ENCODE results near the gene SLC29A1. TPM values are rescaled to one million over a fixed set of nuclear protein-coding genes. Genes with fewer than 3 reads are reported as not detected.

Gene SLC29A1
- total and polyA plus RNA-seq, 2 of the 8 experiments (the other 6 are each of a cell fraction or from before 2014, with no cell fraction given), result 187 to 558 TPM

DNA sequence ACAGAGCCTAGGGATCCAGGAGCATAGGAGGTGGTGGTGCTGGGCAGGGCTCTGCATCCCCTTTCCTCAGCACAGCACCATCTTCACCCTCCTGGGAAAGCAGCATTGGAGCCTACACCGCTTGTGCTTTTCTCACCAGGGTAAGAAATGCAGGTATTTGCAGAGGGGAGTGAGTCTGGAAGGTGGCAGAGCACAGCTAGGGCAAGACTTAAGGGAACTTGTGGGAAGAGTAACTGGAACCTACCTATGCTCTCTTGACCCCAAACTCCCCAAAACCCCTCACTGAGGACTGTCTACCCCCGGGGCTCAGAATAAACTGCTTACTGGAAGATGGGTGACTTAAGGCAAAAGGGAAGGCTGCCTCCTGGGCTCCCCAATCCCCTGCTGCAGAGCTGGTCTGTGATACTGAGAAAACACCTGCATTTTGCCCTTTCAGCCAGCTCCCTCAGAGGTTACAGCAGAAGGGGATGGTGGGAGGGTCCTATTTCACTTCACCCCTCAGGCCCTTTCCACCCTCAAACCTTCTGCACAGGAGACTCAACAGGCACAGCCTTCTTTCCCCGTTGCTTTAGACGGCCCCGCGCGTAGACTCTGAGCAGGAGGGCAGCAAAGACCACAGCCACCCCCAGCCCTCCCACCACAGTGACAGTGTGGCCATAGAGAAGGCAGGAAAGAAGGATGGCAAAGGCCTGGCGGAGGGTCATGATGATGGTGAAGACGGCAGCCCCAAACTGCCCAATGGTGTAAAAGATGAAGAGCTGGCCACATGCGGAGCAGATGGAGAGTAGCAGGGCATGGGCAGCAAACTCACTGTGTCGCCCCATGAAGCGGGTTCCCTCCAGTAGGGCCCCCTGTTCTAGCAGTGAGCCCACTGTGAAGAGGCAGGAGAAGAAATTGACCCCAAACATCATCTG is 31.1 kb downstream of the SLC29A1 start (continued):
- TF ChIP-seq BRCA1 (IDR thresholded peaks at IDR 0.05; ENCODE audit: low read depth, low read length), result no peak
- TF ChIP-seq ATF3 (IDR thresholded peaks at IDR 0.05; ENCODE audit: insufficient read depth, low read depth, low read length), result no peak
- no peak for TF ChIP-seq CEBPB (IDR thresholded peaks at IDR 0.05; ENCODE audit: low read depth, low read length)
- no peak for TF ChIP-seq ZNF274 (IDR thresholded peaks at IDR 0.05; ENCODE audit: borderline replicate concordance, extremely low read depth, low read length)
- 0 out of 2 replicates have a peak, but pooled peaks have one; percentile 4 for TF ChIP-seq TAF1 (IDR thresholded peaks at IDR 0.05; ENCODE audit: low read depth, low read length)
- TF ChIP-seq RAD21 (IDR thresholded peaks at IDR 0.05 in 1 of 2, conservative IDR thresholded peaks at IDR 0.05 in 1 of 2; ENCODE audit: low read depth in 2 of 2, low read length in 2 of 2), result no peak
- no peak for TF ChIP-seq KDM5A (IDR thresholded peaks at IDR 0.05; ENCODE audit: low read length)
- TF ChIP-seq ASH2L (IDR thresholded peaks at IDR 0.05; ENCODE audit: low read length), result no peak
- TF ChIP-seq RNF2 (IDR thresholded peaks at IDR 0.05; ENCODE audit: borderline replicate concordance, low read depth, low read length, missing control alignments, poor library complexity, severe bottlenecking), result no peak
- no peak for TF ChIP-seq BACH1 (IDR thresholded peaks at IDR 0.05; ENCODE audit: low read length)
- no peak for TF ChIP-seq TCF12 (IDR thresholded peaks at IDR 0.05; ENCODE audit: low read depth, low read length)
- no peak for TF ChIP-seq SP2 (IDR thresholded peaks at IDR 0.05; ENCODE audit: low read length)
- TF ChIP-seq YY1 (IDR thresholded peaks at IDR 0.05; ENCODE audit: low read depth, low read length), result no peak
- peak in 1 of 2 experiments; percentile 59; a peak in 1 of 4 replicates for TF ChIP-seq SIN3A (conservative IDR thresholded peaks at IDR 0.05 in 1 of 2, IDR thresholded peaks at IDR 0.05 in 1 of 2; ENCODE audit: low read depth in 1 of 2, low read length in 2 of 2)
- TF ChIP-seq SIX5 (IDR thresholded peaks at IDR 0.05; ENCODE audit: low read depth, low read length), result no peak
- TF ChIP-seq HDAC6 (IDR thresholded peaks at IDR 0.05; ENCODE audit: low read depth, low read length), result no peak
- no peak for TF ChIP-seq CHD1 (IDR thresholded peaks at IDR 0.05; ENCODE audit: low read depth, low read length)
- TF ChIP-seq SP4 (IDR thresholded peaks at IDR 0.05; ENCODE audit: low read length), result 0 out of 2 replicates have a peak, but pooled peaks have one; percentile 14
- no peak for TF ChIP-seq SP1 (IDR thresholded peaks at IDR 0.05; ENCODE audit: low read depth, low read length)
- TF ChIP-seq TAF7 (optimal IDR thresholded peaks at IDR 0.05; ENCODE audit: borderline replicate concordance, low read depth, low read length), result peak; percentile 45
- TF ChIP-seq NANOG (IDR thresholded peaks at IDR 0.05; ENCODE audit: insufficient read depth, low read depth, low read length, poor library complexity, severe bottlenecking), result no peak
- TF ChIP-seq, protein P1, sequence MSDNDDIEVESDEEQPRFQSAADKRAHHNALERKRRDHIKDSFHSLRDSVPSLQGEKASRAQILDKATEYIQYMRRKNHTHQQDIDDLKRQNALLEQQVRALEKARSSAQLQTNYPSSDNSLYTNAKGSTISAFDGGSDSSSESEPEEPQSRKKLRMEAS (IDR thresholded peaks at IDR 0.05), result no peak
- no peak for TF ChIP-seq BCL11A (IDR thresholded peaks at IDR 0.05; ENCODE audit: low read depth in 2 of 2, low read length in 2 of 2)
- no peak for TF ChIP-seq POU5F1 (IDR thresholded peaks at IDR 0.05; ENCODE audit: low read depth, low read length)
